ENCODE data around the gene TNK2. TPM values are rescaled to one million over a fixed set of nuclear protein-coding genes. Genes with fewer than 3 reads are reported as not detected.
"Not testable (repeated sequence)": the region's sequence is repeated elsewhere in the genome, so short reads cannot be mapped to it uniquely, and the experiment has no call there.

The TNK2 gene
- total RNA-seq, 4 donors from 2014 or later, result 6.1 to 81.2 (median 24.4) TPM

DNA sequence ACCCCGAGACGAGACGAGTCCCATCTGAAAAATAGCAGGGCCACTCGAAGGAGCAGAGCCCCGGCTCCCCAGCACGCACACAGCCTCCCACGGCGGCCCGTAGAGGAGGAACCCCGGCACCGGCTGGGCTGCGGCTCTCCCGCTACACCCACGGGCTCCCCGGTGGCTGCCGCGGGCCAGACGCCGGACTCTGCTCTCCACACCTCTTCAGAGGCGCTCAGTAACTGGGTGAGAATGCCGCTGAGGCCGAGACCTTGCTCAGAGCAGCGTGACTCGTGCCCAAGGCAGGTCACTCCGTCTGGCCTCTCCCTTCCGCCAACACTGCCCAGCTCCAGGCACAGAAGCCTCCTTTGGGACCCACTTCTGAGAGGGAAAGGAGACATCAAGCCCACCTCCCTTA lies 34.4 kb downstream of the TNK2 start:
- no peaks in the 10 kb centered on the region for H3K27me3 ChIP-seq
- no peaks in the 10 kb centered on the region for H3K9me3 ChIP-seq
- peak overlapping the region in 1 of 2 donors; percentile 37 for H3K27ac ChIP-seq
- no peak for DNase-seq
- TF ChIP-seq, protein P1, sequence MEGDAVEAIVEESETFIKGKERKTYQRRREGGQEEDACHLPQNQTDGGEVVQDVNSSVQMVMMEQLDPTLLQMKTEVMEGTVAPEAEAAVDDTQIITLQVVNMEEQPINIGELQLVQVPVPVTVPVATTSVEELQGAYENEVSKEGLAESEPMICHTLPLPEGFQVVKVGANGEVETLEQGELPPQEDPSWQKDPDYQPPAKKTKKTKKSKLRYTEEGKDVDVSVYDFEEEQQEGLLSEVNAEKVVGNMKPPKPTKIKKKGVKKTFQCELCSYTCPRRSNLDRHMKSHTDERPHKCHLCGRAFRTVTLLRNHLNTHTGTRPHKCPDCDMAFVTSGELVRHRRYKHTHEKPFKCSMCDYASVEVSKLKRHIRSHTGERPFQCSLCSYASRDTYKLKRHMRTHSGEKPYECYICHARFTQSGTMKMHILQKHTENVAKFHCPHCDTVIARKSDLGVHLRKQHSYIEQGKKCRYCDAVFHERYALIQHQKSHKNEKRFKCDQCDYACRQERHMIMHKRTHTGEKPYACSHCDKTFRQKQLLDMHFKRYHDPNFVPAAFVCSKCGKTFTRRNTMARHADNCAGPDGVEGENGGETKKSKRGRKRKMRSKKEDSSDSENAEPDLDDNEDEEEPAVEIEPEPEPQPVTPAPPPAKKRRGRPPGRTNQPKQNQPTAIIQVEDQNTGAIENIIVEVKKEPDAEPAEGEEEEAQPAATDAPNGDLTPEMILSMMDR (IDR thresholded peaks at IDR 0.05), result no peak
- H3K4me1 ChIP-seq, result no peaks in the 10 kb centered on the region
- no peak overlapping the region for H3K4me3 ChIP-seq
- no peaks in the 10 kb centered on the region for H3K36me3 ChIP-seq
- intact Hi-C loops (cut with DNase I; ENCODE audit: low total_unique reads), result no loop called here

DNA sequence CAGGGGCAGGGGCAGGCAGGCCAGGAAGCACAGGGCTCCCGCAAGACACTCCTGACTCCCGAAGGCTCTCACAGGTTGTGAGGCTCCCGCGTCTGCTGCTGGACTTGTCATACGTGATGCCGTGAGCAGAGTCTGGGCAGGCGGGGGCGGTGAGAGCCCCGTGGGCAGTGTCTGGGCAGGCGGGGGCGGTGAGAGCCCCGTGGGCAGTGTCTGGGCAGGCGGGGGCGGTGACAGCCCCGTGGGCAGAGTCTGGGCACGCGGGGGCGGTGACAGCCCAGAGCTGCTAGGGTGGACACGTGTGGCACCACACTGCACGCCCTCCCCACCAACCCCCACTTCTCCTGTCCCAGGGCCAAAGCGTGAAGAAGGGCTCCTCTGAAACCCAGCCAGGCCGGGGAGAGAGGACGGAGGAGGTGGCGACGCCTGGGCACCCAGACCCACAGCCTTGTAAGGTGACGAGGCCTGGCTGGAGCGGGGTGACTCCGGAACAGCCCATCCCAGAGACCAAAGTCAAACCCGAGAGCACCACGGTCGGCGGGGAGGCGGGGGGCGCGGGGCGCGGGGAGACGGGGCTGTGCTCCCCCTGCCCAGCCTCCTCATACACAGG lies 35.0 kb downstream of the TNK2 start:
- Histone ChIP-seq H3K27ac (peak overlapping the region in 1 of 2 donors; percentile 37), H3K9me3 (no peaks in the 10 kb centered on the region), H3K27me3 (no peaks in the 10 kb centered on the region), H3K4me3 (no peak overlapping the region), H3K4me1 (no peaks in the 10 kb centered on the region), H3K36me3 (no peaks in the 10 kb centered on the region)
- TF ChIP-seq POLR2A (IDR thresholded peaks at IDR 0.05), result no peak
- TF ChIP-seq, protein P1 (IDR thresholded peaks at IDR 0.05), result no peak
- no peak for DNase-seq
- intact Hi-C loops (cut with DNase I; ENCODE audit: low total_unique reads), result no loop called here

DNA sequence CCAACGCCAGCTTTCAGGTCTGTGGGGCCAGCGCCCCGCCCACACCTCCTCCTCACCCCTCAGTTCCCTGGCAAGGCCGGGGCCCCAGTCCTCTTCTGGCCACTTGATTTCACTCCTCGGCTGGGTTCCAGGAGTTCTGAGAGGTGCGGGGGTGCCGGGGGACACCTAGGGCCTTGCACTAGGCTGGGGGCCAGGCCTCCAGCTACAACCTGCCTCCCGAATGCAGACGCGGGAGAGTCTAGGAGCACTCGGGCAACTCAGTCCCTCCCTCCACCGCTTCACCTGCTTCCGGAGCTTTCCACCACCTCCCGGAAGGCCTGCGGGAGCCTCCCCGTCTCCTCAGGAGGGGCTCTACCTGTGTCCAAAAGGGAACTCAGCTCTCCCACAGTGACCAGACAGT lies 35.6 kb downstream of the TNK2 start:
- no peak overlapping the region for H3K4me3 ChIP-seq
- H3K27ac ChIP-seq, result peak overlapping the region in 1 of 2 donors; percentile 37
- no peaks in the 10 kb centered on the region for H3K4me1 ChIP-seq
- H3K9me3 ChIP-seq, result no peaks in the 10 kb centered on the region
- H3K36me3 ChIP-seq, result no peaks in the 10 kb centered on the region
- intact Hi-C loops (cut with DNase I; ENCODE audit: low total_unique reads), result no loop called here
- DNase-seq, result no peak
- H3K27me3 ChIP-seq, result no peaks in the 10 kb centered on the region
- TF ChIP-seq, protein P1 (IDR thresholded peaks at IDR 0.05), result no peak
- no peak for TF ChIP-seq POLR2A (IDR thresholded peaks at IDR 0.05)

DNA sequence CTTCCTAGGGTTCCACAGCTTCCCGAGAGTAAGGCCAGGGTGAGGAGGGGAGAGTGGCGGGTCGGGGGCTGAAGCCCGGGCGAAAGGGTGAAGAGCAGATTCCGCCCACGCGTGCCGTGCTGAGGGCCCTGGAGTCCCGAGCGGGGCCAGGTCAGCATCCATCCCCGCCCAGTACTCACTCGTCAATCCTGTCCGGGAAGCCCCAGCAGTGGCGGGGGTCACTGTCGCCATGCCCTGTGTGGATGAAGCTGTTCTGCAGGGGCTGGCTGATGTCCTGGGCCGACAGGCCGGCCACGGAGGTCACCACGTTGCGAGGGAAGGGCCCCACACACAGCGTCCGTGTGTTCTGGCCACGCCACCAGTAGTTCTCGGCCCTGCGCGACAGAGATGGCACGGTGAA lies 36.3 kb downstream of the TNK2 start:
- no peak for TF ChIP-seq POLR2A (IDR thresholded peaks at IDR 0.05)
- TF ChIP-seq, protein P1 (IDR thresholded peaks at IDR 0.05), result no peak
- Histone ChIP-seq H3K36me3 (no peaks in the 10 kb centered on the region), H3K27me3 (no peaks in the 10 kb centered on the region), H3K27ac (no peak overlapping the region), H3K9me3 (no peaks in the 10 kb centered on the region), H3K4me3 (no peak overlapping the region), H3K4me1 (no peaks in the 10 kb centered on the region)
- intact Hi-C loops (cut with DNase I; ENCODE audit: low total_unique reads), result no loop called here
- DNase-seq, result no peak

DNA sequence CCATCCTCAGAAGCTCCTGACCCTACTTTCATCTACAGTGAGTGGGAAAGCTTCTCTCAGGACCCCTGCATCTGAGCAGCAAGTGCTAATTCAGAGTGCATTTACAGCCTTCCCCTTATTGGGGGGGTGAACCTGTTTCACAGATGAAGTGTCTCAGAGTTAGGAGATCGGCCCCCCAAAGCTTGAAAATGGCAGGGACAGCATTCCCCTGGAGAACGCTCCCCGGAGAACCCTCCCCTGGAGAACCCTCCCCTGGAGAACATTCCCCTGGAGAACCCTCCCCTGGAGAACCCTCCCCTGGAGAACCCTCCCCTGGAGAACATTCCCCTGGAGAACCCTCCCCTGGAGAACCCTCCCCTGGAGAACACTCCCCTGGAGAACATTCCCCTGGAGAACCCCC lies 36.7 kb downstream of the TNK2 start:
- H3K4me3 ChIP-seq; DNase-seq; intact Hi-C loops (cut with DNase I; ENCODE audit: low total_unique reads); H3K27me3 ChIP-seq; H3K27ac ChIP-seq; H3K36me3 ChIP-seq; H3K9me3 ChIP-seq; H3K4me1 ChIP-seq: not testable (repeated sequence)

DNA sequence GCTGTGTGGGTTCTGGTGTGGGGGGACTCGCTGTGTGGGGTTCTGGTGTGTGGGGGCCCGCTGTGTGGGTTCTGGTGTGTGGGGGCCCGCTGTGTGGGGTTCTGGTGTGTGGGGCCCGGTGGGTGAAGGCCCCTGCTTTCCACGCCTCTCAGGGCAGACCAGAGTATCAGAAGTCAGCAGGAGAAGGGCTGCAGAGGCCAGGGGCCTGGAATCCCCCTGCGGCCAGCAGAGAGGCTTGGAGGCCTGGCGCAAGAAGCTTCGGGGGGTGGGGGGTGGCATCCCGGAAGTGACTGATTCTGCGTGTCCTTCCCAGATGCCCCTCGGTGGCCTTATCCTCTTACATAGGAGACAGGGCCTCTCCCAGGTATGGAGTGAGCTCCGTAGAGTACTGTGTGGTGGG lies 37.4 kb downstream of the TNK2 start:
- Histone ChIP-seq H3K9me3 (no peaks in the 10 kb centered on the region), H3K4me3 (no peak overlapping the region), H3K27me3 (no peaks in the 10 kb centered on the region), H3K27ac (no peak overlapping the region), H3K36me3 (no peaks in the 10 kb centered on the region), H3K4me1 (no peaks in the 10 kb centered on the region)
- intact Hi-C loops (cut with DNase I; ENCODE audit: low total_unique reads), result no loop called here
- DNase-seq, result no peak
- TF ChIP-seq, protein P1 (IDR thresholded peaks at IDR 0.05), result no peak
- no peak for TF ChIP-seq POLR2A (IDR thresholded peaks at IDR 0.05)
